Karpas-422 (cell line): Measurements from ENCODE around the gene ATP5F1D. TPM values are rescaled to one million over a fixed set of nuclear protein-coding genes. Genes with fewer than 3 reads are reported as not detected.

Experiments used
- DNase-seq: peaks from one replicate; pipeline ENCODE4 v3.0.0-alpha.2; 2015
- H2AFZ ChIP-seq: fragments of 200-600 bp; sonication (generic); 2 replicates; pipeline ENCODE4 v1.6.1; 2014; ENCODE audit warnings: antibody characterized with exemption, low read length, mixed read lengths
- H3K27ac ChIP-seq: fragments of 200-600 bp; sonication (generic); 2 replicates; pipeline ENCODE4 v1.5.1; 2014; ENCODE audit warnings: mild to moderate bottlenecking, low read length, moderate library complexity
- H3K27me3 ChIP-seq: fragments of 200-600 bp; sonication (generic); 2 replicates; pipeline ENCODE4 v1.6.1; 2014; ENCODE audit warnings: low read length, mixed read lengths
- H3K36me3 ChIP-seq: fragments of 200-600 bp; sonication (generic); 2 replicates; pipeline ENCODE4 v1.6.1; 2014; ENCODE audit warnings: low read length, mixed read lengths; ENCODE audit not compliant: insufficient read depth
- H3K4me1 ChIP-seq: fragments of 200-600 bp; sonication (generic); 2 replicates; pipeline ENCODE4 v1.6.1; 2014; ENCODE audit warnings: mild to moderate bottlenecking, low read length, mixed read lengths
- H3K4me2 ChIP-seq: fragments of 200-600 bp; sonication (generic); 2 replicates; pipeline ENCODE4 v1.6.1; 2014; ENCODE audit warnings: low read length, low read depth, mild to moderate bottlenecking; ENCODE audit not compliant: poor library complexity, severe bottlenecking
- H3K4me3 ChIP-seq: fragments of 200-600 bp; sonication (generic); 2 replicates; pipeline ENCODE4 v1.5.1; 2014; ENCODE audit warnings: mild to moderate bottlenecking, antibody characterized with exemption, low read length, mixed read lengths
- H3K79me2 ChIP-seq: fragments of 200-600 bp; sonication (generic); 2 replicates; pipeline ENCODE4 v1.6.1; 2014; ENCODE audit warnings: mild to moderate bottlenecking, low read length, mixed read lengths
- H3K9ac ChIP-seq: fragments of 200-600 bp; sonication (generic); 2 replicates; pipeline ENCODE4 v1.6.0; 2014; ENCODE audit warnings: low read length
- H3K9me2 ChIP-seq: fragments of 200-600 bp; sonication (generic), shearing (Covaris generic); replicated peaks from 2 replicates; pipeline ENCODE4 v1.6.0; 2014; ENCODE audit warnings: mild to moderate bottlenecking, low read length, moderate library complexity; ENCODE audit not compliant: insufficient read depth
- H3K9me3 ChIP-seq: fragments of 300-700, 200-600 bp; sonication (generic); 2 replicates; pipeline ENCODE4 v1.6.1; 2014; ENCODE audit warnings: low read length, mixed read lengths
- H4K20me1 ChIP-seq: fragments of 200-600 bp; sonication (generic); 2 replicates; pipeline ENCODE4 v1.6.1; 2014; ENCODE audit warnings: mild to moderate bottlenecking, antibody characterized with exemption, low read length, low read depth; ENCODE audit not compliant: insufficient read depth
- total RNA-seq: library from RNA; depleted of rRNA; stranded (reverse); fragments of >200 nt; shearing (Covaris generic); gene quantifications from 2 replicates; pipeline ENCODE4 v1.2.3, GENCODE V29; 2014; ENCODE audit warnings: low replicate concordance

ATP5F1D gene
- total RNA-seq, 1 experiment from 2014 or later: 64.3 TPM

DNA sequence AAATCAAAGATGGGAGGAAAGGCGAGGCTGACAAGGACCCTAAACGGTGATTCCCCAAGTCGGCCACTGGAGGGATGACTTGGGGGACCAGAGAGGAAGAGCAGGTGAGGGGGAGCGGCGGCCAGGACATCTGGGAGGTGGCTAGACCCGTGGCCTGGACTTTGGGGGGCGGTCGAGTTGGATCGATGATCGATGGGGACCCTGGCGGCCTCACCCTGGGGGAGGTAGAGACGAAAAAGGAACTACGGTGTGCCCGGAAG is 19.9 kb downstream of the ATP5F1D start:
- Histone ChIP-seq H3K9me3 (no peaks in the 10 kb centered on the region), H3K36me3 (no peaks in the 10 kb centered on the region), H4K20me1 (no peaks in the 10 kb centered on the region; the same call in 1 of the 2 replicates), H3K9ac (peak overlapping the region; percentile 84), H2AFZ (no peak overlapping the region), H3K4me1 (peaks cover 85% of the 10 kb centered on the region), H3K9me2 (no peaks in the 10 kb centered on the region), H3K27ac (peak overlapping the region; percentile 88), H3K27me3 (no peaks in the 10 kb centered on the region), H3K4me2 (peak overlapping the region; percentile 84), H3K4me3 (peak overlapping the region; percentile 79), H3K79me2 (no peaks in the 10 kb centered on the region)
- DNase-seq: peak; percentile 85

DNA sequence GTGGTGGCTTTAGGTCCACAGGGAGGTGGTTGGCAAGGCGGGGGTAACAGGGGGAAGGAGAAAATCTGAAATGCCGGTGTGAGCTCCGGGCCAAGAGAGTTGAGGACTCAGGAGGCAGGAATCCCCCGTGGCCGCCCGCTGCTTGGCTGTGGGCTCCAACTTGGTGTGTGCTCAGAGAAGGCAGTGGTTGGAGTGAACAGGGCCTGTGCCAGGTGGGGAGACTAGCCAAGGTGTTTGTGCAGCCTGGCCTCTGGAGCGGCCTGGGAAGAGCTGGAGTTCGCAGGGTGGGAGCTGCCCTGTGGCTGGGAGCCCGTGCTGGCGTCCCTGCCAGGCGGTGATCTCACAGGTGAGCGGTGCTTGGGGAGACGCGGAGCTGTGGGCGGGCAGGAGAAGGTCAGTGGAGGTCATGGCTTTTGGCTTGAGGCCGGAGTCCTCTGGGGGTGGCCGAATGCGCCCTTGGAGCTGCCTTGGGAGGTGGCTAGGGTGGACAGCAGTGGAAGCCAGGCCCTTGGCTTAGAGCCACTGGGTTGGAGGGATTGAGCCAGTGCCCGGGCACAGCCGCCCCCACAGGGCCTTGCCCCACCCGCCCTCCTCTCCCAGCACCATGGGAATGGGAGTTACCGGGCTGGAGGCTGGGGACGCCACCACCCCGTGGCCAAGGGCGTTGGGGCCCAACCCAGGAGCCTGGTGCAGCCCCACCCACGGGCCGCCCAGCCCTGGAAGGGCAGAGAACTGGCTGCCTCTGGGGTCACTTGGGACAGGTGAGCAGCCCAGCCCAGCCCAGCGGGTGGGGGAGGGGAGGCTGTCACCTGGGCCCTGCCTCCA is 20.5 kb downstream of the ATP5F1D start:
- Histone ChIP-seq H4K20me1 (no peaks in the 10 kb centered on the region; the same call in 1 of the 2 replicates), H3K36me3 (no peaks in the 10 kb centered on the region), H3K9ac (peak overlapping the region; percentile 84), H3K27ac (peak overlapping the region; percentile 88), H3K4me3 (peak overlapping the region; percentile 79), H3K4me2 (peak overlapping the region; percentile 84), H3K4me1 (peaks cover 85% of the 10 kb centered on the region), H3K27me3 (no peaks in the 10 kb centered on the region), H3K79me2 (no peaks in the 10 kb centered on the region), H2AFZ (no peak overlapping the region), H3K9me2 (no peaks in the 10 kb centered on the region), H3K9me3 (no peaks in the 10 kb centered on the region)
- peak; percentile 77 for DNase-seq

GRCh38 chr19:1262623-1263123 is 21.1 kb downstream of the ATP5F1D start:
- Histone ChIP-seq H3K9me3 (no peaks in the 10 kb centered on the region), H3K27ac (peak overlapping the region; percentile 88), H4K20me1 (no peaks in the 10 kb centered on the region; the same call in 1 of the 2 replicates), H3K9me2 (no peaks in the 10 kb centered on the region), H3K4me2 (peak overlapping the region; percentile 84), H3K9ac (peak overlapping the region; percentile 84), H3K36me3 (no peaks in the 10 kb centered on the region), H3K79me2 (no peaks in the 10 kb centered on the region), H3K27me3 (no peaks in the 10 kb centered on the region), H3K4me3 (peak overlapping the region; percentile 79), H2AFZ (no peak overlapping the region), H3K4me1 (peaks cover 85% of the 10 kb centered on the region)
- DNase-seq: peak; percentile 67

- H3K4me3 ChIP-seq: peak overlapping the region; percentile 79; the same call in 1 of the 2 replicates
- H3K27ac ChIP-seq: peak overlapping the region; percentile 88
- no peaks in the 10 kb centered on the region; the same call in 1 of the 2 replicates for H4K20me1 ChIP-seq
- H3K9ac ChIP-seq: peak overlapping the region; percentile 84
- H3K9me3 ChIP-seq: no peaks in the 10 kb centered on the region
- no peaks in the 10 kb centered on the region for H3K27me3 ChIP-seq
- no peaks in the 10 kb centered on the region for H3K36me3 ChIP-seq
- no peaks in the 10 kb centered on the region for H3K9me2 ChIP-seq
- no peak for DNase-seq
- H2AFZ ChIP-seq: no peak overlapping the region
- peaks cover 85% of the 10 kb centered on the region for H3K4me1 ChIP-seq
- peak overlapping the region; percentile 84 for H3K4me2 ChIP-seq
- H3K79me2 ChIP-seq: no peaks in the 10 kb centered on the region
These were observed 21.6 kb downstream of the ATP5F1D start for GRCh38 chr19:1263188-1263587.

GRCh38 chr19:1264801-1265614 is 23.5 kb downstream of the ATP5F1D start:
- H3K36me3 ChIP-seq: no peaks in the 10 kb centered on the region
- peak; percentile 82 for DNase-seq
- no peaks in the 10 kb centered on the region for H3K27me3 ChIP-seq
- H2AFZ ChIP-seq: no peak overlapping the region
- H3K4me2 ChIP-seq: peak overlapping the region; percentile 53
- peaks cover 5% of the 10 kb centered on the region for H3K79me2 ChIP-seq
- no peaks in the 10 kb centered on the region for H3K9me2 ChIP-seq
- H3K4me1 ChIP-seq: peaks cover 77% of the 10 kb centered on the region
- no peaks in the 10 kb centered on the region for H3K9me3 ChIP-seq
- H3K27ac ChIP-seq: peak overlapping the region; percentile 90
- peaks cover 4% of the 10 kb centered on the region; the same call in 1 of the 2 replicates for H4K20me1 ChIP-seq
- H3K4me3 ChIP-seq: peak overlapping the region; percentile 49; the same call in 1 of the 2 replicates
- H3K9ac ChIP-seq: peak overlapping the region; percentile 66

GRCh38 chr19:1265615-1266128 is 24.1 kb downstream of the ATP5F1D start:
- no peaks in the 10 kb centered on the region for H3K9me3 ChIP-seq
- DNase-seq: no peak
- H3K27me3 ChIP-seq: no peaks in the 10 kb centered on the region
- H4K20me1 ChIP-seq: peaks cover 11% of the 10 kb centered on the region
- no peaks in the 10 kb centered on the region for H3K9me2 ChIP-seq
- peaks cover under 1% of the 10 kb centered on the region; the same call in 1 of the 2 replicates for H3K36me3 ChIP-seq
- peaks cover 12% of the 10 kb centered on the region for H3K79me2 ChIP-seq
- H2AFZ ChIP-seq: no peak overlapping the region
- peak overlapping the region; percentile 66 for H3K4me2 ChIP-seq
- H3K9ac ChIP-seq: peak overlapping the region; percentile 66
- peaks cover 77% of the 10 kb centered on the region for H3K4me1 ChIP-seq
- H3K27ac ChIP-seq: peak overlapping the region; percentile 90
- peak overlapping the region; percentile 51 for H3K4me3 ChIP-seq

DNA sequence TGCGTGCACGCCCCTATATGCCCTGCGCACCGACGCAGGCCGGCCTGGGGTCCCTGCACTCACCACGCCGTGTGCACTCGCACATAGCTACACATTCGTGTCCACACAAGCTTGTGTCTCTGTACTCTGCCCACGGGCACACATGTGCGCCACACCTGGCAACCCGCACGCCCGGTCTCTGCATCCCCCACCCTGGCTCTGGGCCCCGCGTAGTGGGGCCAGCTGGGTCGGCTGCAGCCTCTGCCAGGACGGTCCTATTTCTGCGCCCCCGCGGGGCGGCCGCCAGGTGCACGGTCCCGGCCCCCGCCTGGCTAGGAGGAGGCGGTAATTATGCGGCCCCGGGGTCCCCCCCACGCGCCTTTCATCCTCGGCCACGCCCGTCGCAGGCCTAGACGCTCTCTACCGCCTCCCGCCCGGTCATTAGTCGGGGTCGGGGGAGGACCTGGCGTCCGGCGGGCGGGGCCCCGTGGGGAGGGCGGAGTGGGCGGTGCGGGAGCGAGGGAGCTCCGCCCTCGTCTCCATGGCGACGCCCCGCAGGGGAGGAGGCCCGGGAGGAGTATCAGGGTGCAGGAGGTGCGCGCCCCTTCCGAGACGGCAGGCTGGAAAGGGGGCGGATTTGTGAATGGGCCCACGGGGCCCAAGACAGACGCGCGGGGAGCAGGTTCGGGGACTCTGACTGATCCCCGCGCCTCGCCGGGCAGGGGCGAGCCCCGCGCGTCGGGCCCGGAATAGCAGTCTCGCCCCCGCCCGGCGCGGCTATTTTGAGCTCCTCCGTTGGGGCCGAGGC is 24.8 kb downstream of the ATP5F1D start:
- no peak overlapping the region for H2AFZ ChIP-seq
- H3K79me2 ChIP-seq: peaks cover 16% of the 10 kb centered on the region
- no peaks in the 10 kb centered on the region for H3K9me3 ChIP-seq
- peak overlapping the region; percentile 90 for H3K27ac ChIP-seq
- no peaks in the 10 kb centered on the region for H3K9me2 ChIP-seq
- H3K4me3 ChIP-seq: peak overlapping the region; percentile 51
- DNase-seq: peak; percentile 97
- peak overlapping the region; percentile 66 for H3K4me2 ChIP-seq
- peaks cover 84% of the 10 kb centered on the region for H3K4me1 ChIP-seq
- no peaks in the 10 kb centered on the region for H3K27me3 ChIP-seq
- peaks cover 18% of the 10 kb centered on the region for H4K20me1 ChIP-seq
- peak overlapping the region; percentile 53 for H3K9ac ChIP-seq
- H3K36me3 ChIP-seq: peaks cover 7% of the 10 kb centered on the region; the same call in 1 of the 2 replicates
